IMR-90 (cell line): ENCODE measurements around the gene CNPY2. TPM values are rescaled to one million over a fixed set of nuclear protein-coding genes. Genes with fewer than 3 reads are reported as not detected.
"Not testable (repeated sequence)": the region's sequence is repeated elsewhere in the genome, so short reads cannot be mapped to it uniquely, and the experiment has no call there.

Source experiments
- ATAC-seq: fragments of 200-7000 bp; cut with Tn5 transposase; 2 replicates; pipeline ENCODE4 v1.9.1; 2020; ENCODE audit warnings: low read depth, mild to moderate bottlenecking, moderate library complexity
- BruUV-seq: library from RNA; stranded (reverse); fragments of 400-500 nt; replicated peaks from 2 replicates; lab custom pipeline; 2021; lab: Mats Ljungman, UMichigan
- CTCF ChIA-PET: fragments of 300-600 bp; formaldehyde crosslinking; extraction: SDS; loops from one replicate; lab custom pipeline; 2021; ENCODE audit warnings: antibody characterized with exemption; lab: Yijun Ruan, JAX
- POLR2A ChIA-PET: fragments of 300-600 bp; sonication (Branson Sonifier 250); formaldehyde crosslinking; loops from one replicate; lab custom pipeline; 2022; ENCODE audit warnings: antibody characterized with exemption; ENCODE audit not compliant: unreplicated experiment; lab: Charles Lee
- DNase-seq: peaks from one replicate; pipeline ENCODE4 v3.0.0; 2013
- H2AFZ ChIP-seq: replicated peaks from 2 replicates; pipeline ENCODE3; 2013; ENCODE audit warnings: low read length, mild to moderate bottlenecking; ENCODE audit not compliant: poor library complexity
- H2AK5ac ChIP-seq: 2 replicates; pipeline ENCODE4 v1.6.1; 2013; ENCODE audit warnings: low read depth, low read length, inconsistent platforms
- H2AK9ac ChIP-seq: replicated peaks from 2 replicates; pipeline ENCODE3; 2013; ENCODE audit warnings: mild to moderate bottlenecking, low read depth, low read length, moderate library complexity; ENCODE audit not compliant: poor library complexity
- H2BK120ac ChIP-seq: 2 replicates; pipeline ENCODE4 v1.6.1; 2013; ENCODE audit warnings: low read depth, low read length, inconsistent platforms
- H2BK15ac ChIP-seq: 3 replicates; pipeline ENCODE4 v1.6.1; 2013; ENCODE audit warnings: low read depth, low read length, inconsistent platforms
- H2BK20ac ChIP-seq: 2 replicates; pipeline ENCODE4 v1.6.1; 2013; ENCODE audit warnings: low read depth, mild to moderate bottlenecking, inconsistent platforms, low read length, moderate library complexity
- H2BK5ac ChIP-seq: 2 replicates; pipeline ENCODE4 v1.6.1; 2013; ENCODE audit warnings: mild to moderate bottlenecking, low read depth, low read length, inconsistent platforms; ENCODE audit not compliant: poor library complexity, severe bottlenecking
- H3K14ac ChIP-seq: replicated peaks from 2 replicates; pipeline ENCODE4 v1.6.1; 2013; ENCODE audit warnings: low read depth, low read length, inconsistent platforms
- H3K18ac ChIP-seq: 2 replicates; pipeline ENCODE4 v1.6.1; 2013; ENCODE audit warnings: low read depth, low read length, control low read depth
- H3K23ac ChIP-seq: 2 replicates; pipeline ENCODE4 v1.6.1; 2013; ENCODE audit warnings: low read depth, low read length, inconsistent platforms
- H3K27ac ChIP-seq: 2 replicates; pipeline ENCODE4 v1.5.1; 2013; ENCODE audit warnings: mild to moderate bottlenecking, control low read depth, low read length; ENCODE audit not compliant: insufficient read depth
- H3K27me3 ChIP-seq: 2 replicates; pipeline ENCODE4 v1.6.1; 2013; ENCODE audit warnings: low read length; ENCODE audit not compliant: control insufficient read depth, insufficient read depth
- H3K36me3 ChIP-seq: 2 replicates; pipeline ENCODE4 v1.6.1; 2013; ENCODE audit warnings: low read length, mixed read lengths; ENCODE audit not compliant: control insufficient read depth, insufficient read depth
- H3K4ac ChIP-seq: 2 replicates; pipeline ENCODE4 v1.6.1; 2013; ENCODE audit warnings: low read depth, low read length, inconsistent platforms
- H3K4me1 ChIP-seq: 2 replicates; pipeline ENCODE4 v1.6.1; 2013; ENCODE audit warnings: low read length, mixed read lengths; ENCODE audit not compliant: control insufficient read depth, insufficient read depth
- H3K4me2 ChIP-seq: 2 replicates; pipeline ENCODE4 v1.6.1; 2013; ENCODE audit warnings: low read depth, mild to moderate bottlenecking, control low read depth, low read length, moderate library complexity
- H3K4me3 ChIP-seq: 2 replicates; pipeline ENCODE4 v1.5.1; 2013; ENCODE audit warnings: low read depth, mild to moderate bottlenecking, control low read depth, low read length, moderate library complexity; ENCODE audit not compliant: insufficient read depth
- H3K56ac ChIP-seq: 2 replicates; pipeline ENCODE4 v1.6.1; 2013; ENCODE audit warnings: low read length, inconsistent platforms; ENCODE audit not compliant: insufficient read depth; ENCODE audit errors: extremely low read depth
- H3K79me1 ChIP-seq, 2 experiments: 2 replicates each; pipeline ENCODE4 v1.6.1; 2013; ENCODE audit warnings: low read length in 2 of 2, inconsistent platforms in 1 of 2, low read depth in 1 of 2
- H3K9ac ChIP-seq: 2 replicates; pipeline ENCODE4 v1.6.1; 2013; ENCODE audit warnings: low read depth, low read length, control low read depth
- H3K9me1 ChIP-seq: 2 replicates; pipeline ENCODE4 v1.6.1; 2013; ENCODE audit warnings: low read length, inconsistent platforms; ENCODE audit not compliant: insufficient read depth
- H3K9me3 ChIP-seq: 2 replicates; pipeline ENCODE4 v1.6.1; 2013; ENCODE audit warnings: low read length; ENCODE audit not compliant: control insufficient read depth, insufficient read depth
- H4K20me1 ChIP-seq: 2 replicates; pipeline ENCODE4 v1.6.1; 2013; ENCODE audit warnings: low read length, inconsistent platforms; ENCODE audit not compliant: insufficient read depth
- H4K5ac ChIP-seq: 2 replicates; pipeline ENCODE4 v1.6.1; 2013; ENCODE audit warnings: mild to moderate bottlenecking, low read depth, low read length, control low read depth
- H4K8ac ChIP-seq, 2 experiments: 2 replicates each; pipeline ENCODE4 v1.6.1; 2013; ENCODE audit warnings: low read depth in 2 of 2, low read length in 2 of 2, control low read depth in 1 of 2, inconsistent platforms in 1 of 2
- H4K91ac ChIP-seq: 2 replicates; pipeline ENCODE4 v1.6.1; 2013; ENCODE audit warnings: low read depth, low read length, inconsistent platforms; ENCODE audit not compliant: insufficient read depth
- BHLHE40 ChIP-seq: fragments of 150-350 bp; IDR thresholded peaks from 2 replicates; pipeline ENCODE4 v1.6.1; 2016; ENCODE audit warnings: mild to moderate bottlenecking, low read depth, low read length
- CHD1 ChIP-seq: IDR thresholded peaks from 2 replicates; pipeline ENCODE4 v1.6.1; 2012; ENCODE audit warnings: low read depth, low read length, improper control_type of control experiment
- SMC3 ChIP-seq: fragments of 150-350 bp; IDR thresholded peaks from 2 replicates; pipeline ENCODE4 v1.6.1; 2016; ENCODE audit warnings: low read depth, mild to moderate bottlenecking, antibody characterized with exemption, low read length, moderate library complexity
- WGBS, 2 experiments: methylation state at CpG; one replicate each; pipeline versions ENCODE4 v1.1.5 to v1.1.7; 2013; ENCODE audit warnings: missing lambda C conversion rate in 2 of 2; ENCODE audit not compliant: insufficient read length in 1 of 2; ENCODE audit errors: extremely low coverage in 2 of 2; 5-methylcytosine and 5-hydroxymethylcytosine counted together
- dilution Hi-C: fragments of 300-500 bp; cut with HindIII; formaldehyde crosslinking; loops from one replicate; pipeline ENCODE4 v1.14.3; 2018; ENCODE audit warnings: low sequenced_read_pairs; ENCODE audit not compliant: unreplicated experiment
- in situ Hi-C: fragments of 300-500 bp; cut with MboI; formaldehyde crosslinking; loops from 3 replicates; pipeline ENCODE4 v1.14.3; 2019; ENCODE audit warnings: low sequenced_read_pairs, inconsistent platforms, mixed read lengths
- intact Hi-C: fragments of 100-400 bp; cut with micrococcal nuclease; formaldehyde crosslinking; loops from 2 replicates; pipeline ENCODE4 v1.10.0; 2022
- polyA plus RNA-seq, 3 experiments: library from polyadenylated mRNA; depleted of rRNA; stranded (reverse); fragments of >200 nt; gene quantifications; 2 replicates each; pipeline ENCODE4 v1.2.3, GENCODE V29; 2012; ENCODE audit warnings: low replicate concordance in 1 of 3
- total RNA-seq: library from RNA; depleted of rRNA; stranded (reverse); fragments of >200 nt; gene quantifications from 2 replicates; pipeline ENCODE4 v1.2.3, GENCODE V29; 2012

Gene CNPY2
- total and polyA plus RNA-seq, 2 of the 4 experiments (the other 2 are of a cell fraction): 65.2 to 175 TPM

- 0 out of 2 replicates have a peak, but pooled peaks have one; percentile 14 for TF ChIP-seq SMC3
- TF ChIP-seq CHD1: no peak
- TF ChIP-seq BHLHE40: no peak
Measured at GRCh38 chr12:56266693-56267442, 48.9 kb downstream of the CNPY2 start, which contains the start of gene COQ10A (continued).

- H3K9me3 ChIP-seq, H3K18ac ChIP-seq, POLR2A ChIA-PET, dilution Hi-C loops, DNase-seq, BruUV-seq, H4K20me1 ChIP-seq, ATAC-seq, H2BK20ac ChIP-seq, H3K9me1 ChIP-seq, in situ Hi-C loops, H3K27me3 ChIP-seq: not testable (repeated sequence)
- Histone ChIP-seq H4K91ac (peak overlapping the region; percentile 92), H3K23ac (peak overlapping the region; percentile 86; the same call in 1 of the 2 replicates), H3K4me2 (peak overlapping the region; percentile 83), H4K5ac (peak overlapping the region; percentile 13), H3K36me3 (peaks cover 11% of the 10 kb centered on the region), H2BK120ac (peak overlapping the region; percentile 73; the same call in 1 of the 2 replicates), H2BK15ac (peak overlapping the region; percentile 47; the same call in 2 of the 3 replicates), H3K4ac (peak overlapping the region; percentile 77), H2AK9ac (peak overlapping the region; percentile 96), H3K56ac (0 out of 2 replicates have a peak overlapping the region, but pooled peaks have one; percentile 71), H3K14ac (peak overlapping the region; percentile 82), H3K4me3 (peak overlapping the region; percentile 61), H2AK5ac (peak overlapping the region; percentile 62), H3K9ac (peak overlapping the region; percentile 73), H2BK5ac (peak overlapping the region; percentile 78), H4K8ac (peak overlapping the region; percentile 33 to 74; a peak in 2 of 4 replicates), H3K27ac (peak overlapping the region; percentile 78), H3K4me1 (peaks cover 13% of the 10 kb centered on the region), H2AFZ (peak overlapping the region; percentile 100), H3K79me1 (peaks cover 0 to 21% of the 10 kb centered on the region in 2 experiments; a peak in 2 of 4 replicates)
- CTCF ChIA-PET: interaction anchor here (0.6 to 1.4 kb wide), 2 partner anchors 33 to 45 kb away, joined by 3 to 4 read pairs; partner anchors contain the start of gene RNF41
- WGBS, 2 experiments: 45% methylated on average over 9 of the region's 16 CpGs; no CpG with 5 or more reads in 1 of the 2 experiments
- intact Hi-C loops: loop anchor here (2.0 kb wide), 1 partner anchor 199 kb away; no protein-coding TSS in a partner anchor
Measured at GRCh38 chr12:56266068-56266692, 49.6 kb downstream of the CNPY2 start.

DNA sequence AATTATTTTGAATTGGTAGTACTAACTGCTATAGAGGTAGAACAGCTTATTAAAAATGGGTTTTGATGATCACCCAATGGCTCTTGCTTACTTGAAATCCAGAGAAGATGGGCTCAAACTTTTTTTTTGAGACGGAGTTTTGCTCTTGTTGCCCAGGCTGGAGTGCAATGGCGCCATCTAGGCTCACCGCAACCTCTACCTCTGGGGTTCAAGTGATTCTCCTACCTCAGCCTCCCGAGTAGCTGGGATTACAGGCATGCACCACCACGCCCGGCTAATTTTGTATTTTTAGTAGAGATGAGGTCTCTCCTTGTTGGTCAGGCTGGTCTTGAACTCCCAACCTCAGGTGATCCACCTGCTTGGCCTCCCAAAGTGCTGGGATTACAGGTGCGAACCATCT is 52.8 kb downstream of the CNPY2 start:
- peaks cover 16% of the 10 kb centered on the region for H3K4me1 ChIP-seq
- H3K4ac ChIP-seq, ATAC-seq, H2BK20ac ChIP-seq, BruUV-seq, H4K91ac ChIP-seq, H3K4me3 ChIP-seq, H3K27ac ChIP-seq, H3K56ac ChIP-seq, in situ Hi-C loops, H3K18ac ChIP-seq, H3K4me2 ChIP-seq, H3K23ac ChIP-seq, H2BK5ac ChIP-seq, H3K27me3 ChIP-seq, H4K5ac ChIP-seq, H4K8ac ChIP-seq, H3K9me3 ChIP-seq, H2AFZ ChIP-seq, H3K14ac ChIP-seq, DNase-seq, H3K9ac ChIP-seq, dilution Hi-C loops, intact Hi-C loops, H2BK15ac ChIP-seq, H4K20me1 ChIP-seq, H3K36me3 ChIP-seq, POLR2A ChIA-PET, H2AK5ac ChIP-seq, H2AK9ac ChIP-seq, H2BK120ac ChIP-seq: not testable (repeated sequence)
- peaks cover 12% of the 10 kb centered on the region for H3K9me1 ChIP-seq
- CTCF ChIA-PET: interaction anchor here (0.6 kb wide), 1 partner anchor 21 kb away, joined by 3 read pairs; no protein-coding TSS in a partner anchor
- WGBS, 2 experiments: no CpG with 5 or more reads among the region's 7 CpGs
- peaks cover 0 to 20% of the 10 kb centered on the region in 2 experiments; a peak in 2 of 4 replicates for H3K79me1 ChIP-seq
